ENCODE data around the gene RIPK3.
"Not testable (repeated sequence)": the region's sequence is repeated elsewhere in the genome, so short reads cannot be mapped to it uniquely, and the experiment has no call there.

- TF ChIP-seq CTCF (IDR thresholded peaks at IDR 0.05; ENCODE audit: borderline replicate concordance, extremely low read depth, low read length, poor library complexity, severe bottlenecking); EZH2 (IDR thresholded peaks at IDR 0.05; ENCODE audit: borderline replicate concordance, low read depth, low read length, severe bottlenecking): not testable (repeated sequence)
Observed at GRCh38 chr14:24371605-24372004, 31.8 kb upstream of the RIPK3 start.

All from DND-41 (cell line).